Endothelial cell of umbilical vein (primary cell): ENCODE results near the gene EN2. TPM values are rescaled to one million over a fixed set of nuclear protein-coding genes. Genes with fewer than 3 reads are reported as not detected.

Experiments used
- BruUV-seq: library from RNA; stranded (reverse); fragments of 400-500 nt; replicated peaks from 2 replicates; lab custom pipeline; 2021; lab: Mats Ljungman, UMichigan
- CTCF ChIA-PET: fragments of 300-600, 350-600 bp; sonication (Branson Sonifier 250); formaldehyde crosslinking; loops from one replicate; lab custom pipeline; 2021; ENCODE audit warnings: antibody characterized with exemption, inconsistent platforms; lab: Charles Lee
- POLR2A ChIA-PET: fragments of 300-600, 350-600 bp; sonication (Branson Sonifier 250); formaldehyde crosslinking; loops from one replicate; lab custom pipeline; 2021; ENCODE audit warnings: antibody characterized with exemption, inconsistent platforms; lab: Charles Lee
- DNase-seq: peaks from one replicate; pipeline ENCODE4 v3.0.0-alpha.2; 2011; ENCODE audit warnings: low read depth, low spot score
- FAIRE-seq: peaks from 2 replicates; lab custom pipeline; 2011; peaks lifted over from hg19 to GRCh38; lab: Jason Lieb, UNC
- H2AFZ ChIP-seq: 2 replicates; pipeline ENCODE4 v1.6.0; 2012; ENCODE audit warnings: low read depth, low read length, control low read depth, inconsistent platforms
- H3K27ac ChIP-seq: 2 replicates; pipeline ENCODE4 v1.5.1; 2011; ENCODE audit warnings: low read depth, mild to moderate bottlenecking, control low read depth, low read length, moderate library complexity; ENCODE audit not compliant: insufficient read depth
- H3K27me3 ChIP-seq, 2 experiments: 2 replicates each; pipeline versions ENCODE4 v1.6.0 to v1.6.1; 2011; ENCODE audit warnings: low read length in 2 of 2, mixed read lengths in 1 of 2; ENCODE audit not compliant: control insufficient read depth in 2 of 2, insufficient read depth in 2 of 2
- H3K36me3 ChIP-seq, 2 experiments: 2 replicates in 1 of 2; 3 replicates in 1 of 2; pipeline ENCODE4 v1.5.1; 2011; ENCODE audit warnings: low read length in 2 of 2, mild to moderate bottlenecking in 1 of 2, moderate library complexity in 1 of 2; ENCODE audit not compliant: control insufficient read depth in 2 of 2, insufficient read depth in 2 of 2; ENCODE audit errors: extremely low read depth in 1 of 2
- H3K4me1 ChIP-seq: 3 replicates; pipeline ENCODE4 v1.5.1; 2011; ENCODE audit warnings: mild to moderate bottlenecking, low read length; ENCODE audit not compliant: control insufficient read depth, insufficient read depth; ENCODE audit errors: extremely low read depth
- H3K4me2 ChIP-seq: 2 replicates; pipeline ENCODE4 v1.6.1; 2011; ENCODE audit warnings: low read length, control low read depth, mixed read lengths; ENCODE audit not compliant: insufficient read depth
- H3K4me3 ChIP-seq, 3 experiments: fragments of 200-600 bp in 1 of 3; sonication (generic), shearing (Covaris generic) in 1 of 3; replicated peaks in 1 of 3; 2 replicates each; pipeline ENCODE4 v1.5.1; 2011 to 2016; ENCODE audit warnings: control low read depth in 3 of 3, low read length in 3 of 3, mild to moderate bottlenecking in 2 of 3, inconsistent platforms in 1 of 3, low read depth in 1 of 3, moderate library complexity in 1 of 3; ENCODE audit not compliant: insufficient read depth in 1 of 3
- H3K79me2 ChIP-seq: 2 replicates; pipeline ENCODE4 v1.6.0; 2012; ENCODE audit warnings: low read length, inconsistent platforms; ENCODE audit not compliant: control insufficient read depth, insufficient read depth
- H3K9ac ChIP-seq: replicated peaks from 2 replicates; pipeline ENCODE3; 2011; ENCODE audit warnings: low read length, control low read depth; ENCODE audit not compliant: insufficient read depth; ENCODE audit errors: extremely low read depth
- H3K9me1 ChIP-seq: replicated peaks from 3 replicates; pipeline ENCODE4 v1.6.0; 2011; ENCODE audit warnings: mild to moderate bottlenecking, low read length; ENCODE audit not compliant: control insufficient read depth, insufficient read depth; ENCODE audit errors: extremely low read depth
- H3K9me3 ChIP-seq: replicated peaks from 2 replicates; pipeline ENCODE4 v1.5.1; 2012; ENCODE audit warnings: low read length, inconsistent platforms; ENCODE audit not compliant: control insufficient read depth, insufficient read depth
- H4K20me1 ChIP-seq: replicated peaks from 2 replicates; pipeline ENCODE3; 2011; ENCODE audit warnings: mild to moderate bottlenecking, low read length; ENCODE audit not compliant: control insufficient read depth, insufficient read depth; ENCODE audit errors: extremely low read depth
- EZH2 ChIP-seq: IDR thresholded peaks from 2 replicates; pipeline ENCODE4 v1.6.1; 2012; ENCODE audit warnings: borderline replicate concordance, low read depth, mild to moderate bottlenecking, moderate library complexity, low read length, inconsistent platforms; ENCODE audit not compliant: severe bottlenecking
- FOS ChIP-seq: IDR thresholded peaks from 2 replicates; pipeline ENCODE4 v1.6.1; 2011; ENCODE audit warnings: mild to moderate bottlenecking, low read length, moderate library complexity, borderline replicate concordance; ENCODE audit not compliant: insufficient read depth
- GATA2 ChIP-seq: IDR thresholded peaks from 2 replicates; pipeline ENCODE4 v1.7.0; 2011; ENCODE audit warnings: low read depth, mild to moderate bottlenecking, moderate library complexity, mixed read lengths, low read length; ENCODE audit not compliant: insufficient read length, insufficient read depth
- JUN ChIP-seq: IDR thresholded peaks from 2 replicates; pipeline ENCODE4 v1.6.1; 2011; ENCODE audit warnings: borderline replicate concordance, low read depth; ENCODE audit not compliant: insufficient read length, insufficient read depth
- MYC ChIP-seq: IDR thresholded peaks from one replicate; pipeline ENCODE4 v1.6.1; 2011; ENCODE audit warnings: mild to moderate bottlenecking, low read depth, low read length
- POLR2A ChIP-seq: IDR thresholded peaks from 2 replicates; pipeline ENCODE4 v1.6.1; 2012; ENCODE audit warnings: low read depth, mild to moderate bottlenecking, control low read depth, low read length
- POLR2AphosphoS5 ChIP-seq: IDR thresholded peaks from 2 replicates; pipeline ENCODE4 v1.6.1; 2012; ENCODE audit warnings: low read depth, mild to moderate bottlenecking, control low read depth, low read length, moderate library complexity; ENCODE audit not compliant: insufficient read depth
- dilution Hi-C: fragments of 300-500 bp; cut with MboI; formaldehyde crosslinking; loops from one replicate; pipeline ENCODE4 v1.15.0; 2019; ENCODE audit warnings: low sequenced_read_pairs; ENCODE audit not compliant: extremely low pct_ligation_motif_present
- intact Hi-C: fragments of 100-400 bp; cut with micrococcal nuclease; formaldehyde crosslinking; loops from one replicate; pipeline ENCODE4 v1.10.0; 2022
- polyA plus RNA-seq, 4 experiments: library from polyadenylated mRNA; depleted of rRNA in 3 of 4; stranded (reverse) in 3 of 4; unstranded in 1 of 4; fragments of >200 nt; gene quantifications; 2 replicates each; pipeline versions ENCODE4 v1.2.1 to v1.2.3, GENCODE V29; 2011 to 2012; ENCODE audit warnings: missing spikeins in 1 of 4
- total RNA-seq: library from RNA; stranded (reverse); gene quantifications from 2 replicates; pipeline ENCODE4 v1.2.3, GENCODE V29; 2021
- TF ChIP-seq, protein P1 (sequence below), 2 donors: IDR thresholded peaks; 1 replicate in 1 of 2; 2 replicates in 1 of 2; pipeline ENCODE4 v1.5.1; 2011; ENCODE audit warnings: low read length in 2 of 2, mild to moderate bottlenecking in 2 of 2, moderate library complexity in 2 of 2, control low read depth in 1 of 2, inconsistent platforms in 1 of 2, low read depth in 1 of 2; ENCODE audit not compliant: insufficient read depth in 1 of 2; ENCODE audit errors: extremely low read depth in 1 of 2
- TF ChIP-seq, protein P2 (sequence below): IDR thresholded peaks from 2 replicates; pipeline ENCODE4 v1.6.1; 2011; ENCODE audit not compliant: insufficient read depth, insufficient read length

The EN2 gene
- total and polyA plus RNA-seq, 2 donors (not counting 3 experiments of a cell fraction or from before 2014, with no cell fraction given) = not detected

DNA sequence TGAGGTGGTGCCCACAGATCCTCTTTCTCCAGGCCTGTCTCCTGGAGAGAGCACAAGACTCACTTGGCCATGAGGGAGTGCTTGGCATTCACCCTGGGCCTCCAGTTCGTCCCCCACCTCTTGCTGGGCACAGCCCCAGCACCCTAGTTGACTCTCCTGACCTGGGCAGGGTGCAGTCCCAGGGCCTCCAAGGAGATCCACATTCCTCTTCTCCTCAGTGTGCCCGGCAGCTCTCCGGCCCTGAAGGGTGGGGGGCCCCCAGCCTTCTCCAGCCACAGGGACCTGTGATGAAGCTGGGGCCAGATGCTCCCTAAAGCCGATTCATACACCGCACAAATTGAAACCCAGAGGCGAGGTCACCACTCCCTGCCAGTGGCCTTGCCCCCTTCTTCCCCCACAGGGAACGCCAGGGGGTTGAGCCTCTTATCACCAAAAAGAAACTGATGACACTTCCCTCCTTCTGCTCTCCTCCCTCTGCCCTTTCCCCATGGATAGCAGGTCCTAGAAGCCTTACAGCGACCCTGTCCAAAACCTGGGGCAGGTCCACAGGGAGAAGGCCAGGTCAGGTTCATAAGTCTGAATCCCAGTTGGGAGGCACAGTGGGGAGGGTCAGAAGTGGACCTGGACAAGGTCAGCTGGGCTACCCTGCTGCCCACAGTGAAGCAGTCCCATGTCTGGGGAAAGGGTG lies 3.1 kb downstream of the EN2 start:
- H2AFZ ChIP-seq = no peak overlapping the region
- BruUV-seq = no TSS peak
- no peaks in the 10 kb centered on the region for H3K4me1 ChIP-seq
- no peaks in the 10 kb centered on the region for H3K36me3 ChIP-seq
- CTCF ChIA-PET = no interaction called here
- H3K9ac ChIP-seq = no peak overlapping the region
- DNase-seq (no peak), FAIRE-seq (no peak)
- H3K27me3 ChIP-seq = peaks cover 75 to 96% of the 10 kb centered on the region in 2 experiments
- no peaks in the 10 kb centered on the region for H3K79me2 ChIP-seq
- H3K4me2 ChIP-seq = no peak overlapping the region
- TF ChIP-seq FOS = no peak
- no peak for TF ChIP-seq MYC
- TF ChIP-seq JUN = no peak
- no peak for TF ChIP-seq POLR2AphosphoS5
- no peak for TF ChIP-seq EZH2
- TF ChIP-seq, protein P1, sequence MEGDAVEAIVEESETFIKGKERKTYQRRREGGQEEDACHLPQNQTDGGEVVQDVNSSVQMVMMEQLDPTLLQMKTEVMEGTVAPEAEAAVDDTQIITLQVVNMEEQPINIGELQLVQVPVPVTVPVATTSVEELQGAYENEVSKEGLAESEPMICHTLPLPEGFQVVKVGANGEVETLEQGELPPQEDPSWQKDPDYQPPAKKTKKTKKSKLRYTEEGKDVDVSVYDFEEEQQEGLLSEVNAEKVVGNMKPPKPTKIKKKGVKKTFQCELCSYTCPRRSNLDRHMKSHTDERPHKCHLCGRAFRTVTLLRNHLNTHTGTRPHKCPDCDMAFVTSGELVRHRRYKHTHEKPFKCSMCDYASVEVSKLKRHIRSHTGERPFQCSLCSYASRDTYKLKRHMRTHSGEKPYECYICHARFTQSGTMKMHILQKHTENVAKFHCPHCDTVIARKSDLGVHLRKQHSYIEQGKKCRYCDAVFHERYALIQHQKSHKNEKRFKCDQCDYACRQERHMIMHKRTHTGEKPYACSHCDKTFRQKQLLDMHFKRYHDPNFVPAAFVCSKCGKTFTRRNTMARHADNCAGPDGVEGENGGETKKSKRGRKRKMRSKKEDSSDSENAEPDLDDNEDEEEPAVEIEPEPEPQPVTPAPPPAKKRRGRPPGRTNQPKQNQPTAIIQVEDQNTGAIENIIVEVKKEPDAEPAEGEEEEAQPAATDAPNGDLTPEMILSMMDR (IDR thresholded peaks at IDR 0.05; ENCODE audit: extremely low read depth in 1 of 2, insufficient read depth in 1 of 2, low read depth in 1 of 2, low read length in 2 of 2) = no peak
- TF ChIP-seq, protein P2, sequence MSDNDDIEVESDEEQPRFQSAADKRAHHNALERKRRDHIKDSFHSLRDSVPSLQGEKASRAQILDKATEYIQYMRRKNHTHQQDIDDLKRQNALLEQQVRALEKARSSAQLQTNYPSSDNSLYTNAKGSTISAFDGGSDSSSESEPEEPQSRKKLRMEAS = no peak
- TF ChIP-seq POLR2A = no peak
- TF ChIP-seq GATA2 = no peak
- intact Hi-C loops (loop anchor here (5.0 kb wide), 1 partner anchor 51 kb away; no protein-coding TSS in a partner anchor), dilution Hi-C loops (no loop called here)
- no peak overlapping the region for H3K4me3 ChIP-seq
- H4K20me1 ChIP-seq = no peaks in the 10 kb centered on the region
- no peaks in the 10 kb centered on the region for H3K9me3 ChIP-seq
- no peaks in the 10 kb centered on the region for H3K9me1 ChIP-seq
- no peak overlapping the region for H3K27ac ChIP-seq
- POLR2A ChIA-PET = no interaction called here
